HG02759 (cell line): ENCODE results near the gene UBAC1.
"Not testable (repeated sequence)": the region's sequence is repeated elsewhere in the genome, so short reads cannot be mapped to it uniquely, and the experiment has no call there.

Source experiments
- ATAC-seq: cut with Tn5 transposase; IDR thresholded peaks from one replicate; pipeline ENCODE4 v1.9.1; 2021; ENCODE audit warnings: mild to moderate bottlenecking, moderate library complexity; ENCODE audit not compliant: unreplicated experiment

The UBAC1 gene

GRCh38 chr9:135960411-135961276 lies 529 bp downstream of the UBAC1 start:
- ATAC-seq: no peak

- no peak for ATAC-seq
These were observed 1.4 kb downstream of the UBAC1 start for GRCh38 chr9:135959814-135960213.

- ATAC-seq: no peak
These were observed 2.7 kb downstream of the UBAC1 start for GRCh38 chr9:135958485-135958884.

GRCh38 chr9:135957431-135957830 lies 3.7 kb downstream of the UBAC1 start:
- no peak for ATAC-seq

GRCh38 chr9:135956802-135957174 lies 4.4 kb downstream of the UBAC1 start:
- ATAC-seq: no peak

GRCh38 chr9:135955934-135956801 lies 5.0 kb downstream of the UBAC1 start:
- no peak for ATAC-seq

GRCh38 chr9:135952664-135953206 lies 8.4 kb downstream of the UBAC1 start:
- no peak for ATAC-seq

GRCh38 chr9:135951889-135952663 lies 9.1 kb downstream of the UBAC1 start:
- no peak for ATAC-seq

- not testable (repeated sequence) for ATAC-seq
These were observed 9.9 kb downstream of the UBAC1 start for GRCh38 chr9:135951310-135951709.

- ATAC-seq: not testable (repeated sequence)
These were observed 10.3 kb downstream of the UBAC1 start for GRCh38 chr9:135950841-135951240.

- no peak for ATAC-seq
These were observed 11.0 kb downstream of the UBAC1 start for GRCh38 chr9:135950135-135950682.

GRCh38 chr9:135949501-135950134 lies 11.6 kb downstream of the UBAC1 start:
- no peak for ATAC-seq

GRCh38 chr9:135948968-135949367 lies 12.2 kb downstream of the UBAC1 start:
- no peak for ATAC-seq

GRCh38 chr9:135948446-135948845 lies 12.7 kb downstream of the UBAC1 start:
- no peak for ATAC-seq

- ATAC-seq: no peak
These were observed 13.6 kb downstream of the UBAC1 start for GRCh38 chr9:135947582-135947981.

GRCh38 chr9:135947105-135947504 lies 14.1 kb downstream of the UBAC1 start:
- not testable (repeated sequence) for ATAC-seq

GRCh38 chr9:135946392-135946994 lies 14.7 kb downstream of the UBAC1 start:
- no peak for ATAC-seq

GRCh38 chr9:135945969-135946368 lies 15.2 kb downstream of the UBAC1 start:
- no peak for ATAC-seq

GRCh38 chr9:135944444-135945252 lies 16.5 kb downstream of the UBAC1 start:
- ATAC-seq: no peak
